C4-2B (cell line): ENCODE measurements around the gene SPINK8.
A peak's percentile ranks its signal among the peaks of the same experiment; 100 is the strongest.
"Not testable (repeated sequence)": the region's sequence is repeated elsewhere in the genome, so short reads cannot be mapped to it uniquely, and the experiment has no call there.

Experiments
- H3K27ac ChIP-seq: fragments of 450-650 bp; 2 replicates; pipeline ENCODE4 v1.5.1; 2017
- CTCF ChIP-seq: fragments of 450-650 bp; conservative IDR thresholded peaks from 2 replicates; pipeline ENCODE4 v1.5.1; 2017; ENCODE audit warnings: mild to moderate bottlenecking
- ZFX ChIP-seq: fragments of 450-650 bp; IDR thresholded peaks from 2 replicates; pipeline ENCODE4 v1.6.1; 2017

Gene SPINK8

GRCh38 chr3:48344867-48345507 is 11.5 kb upstream of the SPINK8 start:
- TF ChIP-seq CTCF (no peak), ZFX (no peak)

GRCh38 chr3:48343432-48343831 is 10.0 kb upstream of the SPINK8 start:
- H3K27ac ChIP-seq, result no peak overlapping the region
- TF ChIP-seq ZFX, result no peak
- TF ChIP-seq CTCF, result no peak

More at GRCh38 chr3:48344867-48345507, 11.5 kb upstream of the SPINK8 start:
- H3K27ac ChIP-seq, result peak overlapping the region; percentile 24; the same call in 1 of the 2 replicates

GRCh38 chr3:48338635-48339034 is 5.2 kb upstream of the SPINK8 start:
- H3K27ac ChIP-seq, result no peak overlapping the region
- TF ChIP-seq ZFX (no peak), CTCF (no peak)

- not testable (repeated sequence) for H3K27ac ChIP-seq
These were observed 4.1 kb upstream of the SPINK8 start for GRCh38 chr3:48337536-48337935.

- H3K27ac ChIP-seq, result not testable (repeated sequence)
These were observed 1.8 kb upstream of the SPINK8 start for GRCh38 chr3:48335286-48335685.

GRCh38 chr3:48334605-48335004 is 1.1 kb upstream of the SPINK8 start:
- TF ChIP-seq ZFX (no peak), CTCF (no peak)
- no peak overlapping the region for H3K27ac ChIP-seq

GRCh38 chr3:48331706-48332435 is 1.6 kb downstream of the SPINK8 start:
- H3K27ac ChIP-seq, result not testable (repeated sequence)

- no peak for TF ChIP-seq ZFX
- no peak for TF ChIP-seq CTCF
- H3K27ac ChIP-seq, result no peak overlapping the region
These were observed 12.5 kb downstream of the SPINK8 start for GRCh38 chr3:48320996-48321395.

- TF ChIP-seq ZFX (no peak), CTCF (no peak)
- H3K27ac ChIP-seq, result no peak overlapping the region
These were observed 14.6 kb downstream of the SPINK8 start for GRCh38 chr3:48318713-48319468.
